Gastroesophageal sphincter (tissue), 3 donors: ENCODE measurements around the gene SRRM4.

Source experiments
- EP300 ChIP-seq: sonication (generic); formaldehyde crosslinking; IDR thresholded peaks from one replicate; pipeline ENCODE4 v1.6.1; 2017; ENCODE audit warnings: antibody characterized with exemption, mild to moderate bottlenecking
- POLR2AphosphoS5 ChIP-seq: sonication (generic); formaldehyde crosslinking; IDR thresholded peaks from one replicate; pipeline ENCODE4 v1.6.1; 2017; ENCODE audit warnings: antibody characterized with exemption
- TF ChIP-seq, protein P1 (sequence below), 4 experiments: fragments of 200-600 bp in 2 of 4; fragments of 450-650 bp in 2 of 4; sonication (generic) in 1 of 4; IDR thresholded peaks; one replicate each; pipeline ENCODE4 v1.5.1; 2017 to 2019; ENCODE audit warnings: antibody characterized with exemption in 4 of 4, mild to moderate bottlenecking in 2 of 4, moderate library complexity in 2 of 4

DNA sequence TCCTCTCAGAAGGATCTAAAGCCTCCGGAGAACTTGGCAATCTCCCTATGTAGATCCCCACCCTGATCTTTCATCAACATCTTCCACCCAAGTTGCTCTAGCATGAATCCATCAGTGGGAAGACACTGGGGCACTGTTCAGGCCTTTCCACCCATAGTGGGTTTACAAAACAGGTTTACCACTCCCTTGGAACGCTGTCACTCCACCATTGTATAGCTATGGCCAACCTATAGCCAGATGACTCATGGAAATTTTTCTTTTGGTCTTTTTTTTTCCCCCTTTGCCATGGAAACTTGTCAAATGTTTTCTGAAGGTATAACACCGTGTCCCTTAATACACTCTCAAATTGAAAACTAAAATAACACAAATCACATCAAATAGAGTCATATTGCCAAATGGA, 186.6 kb downstream of the SRRM4 start:
- TF ChIP-seq EP300: no peak
- TF ChIP-seq, protein P1, sequence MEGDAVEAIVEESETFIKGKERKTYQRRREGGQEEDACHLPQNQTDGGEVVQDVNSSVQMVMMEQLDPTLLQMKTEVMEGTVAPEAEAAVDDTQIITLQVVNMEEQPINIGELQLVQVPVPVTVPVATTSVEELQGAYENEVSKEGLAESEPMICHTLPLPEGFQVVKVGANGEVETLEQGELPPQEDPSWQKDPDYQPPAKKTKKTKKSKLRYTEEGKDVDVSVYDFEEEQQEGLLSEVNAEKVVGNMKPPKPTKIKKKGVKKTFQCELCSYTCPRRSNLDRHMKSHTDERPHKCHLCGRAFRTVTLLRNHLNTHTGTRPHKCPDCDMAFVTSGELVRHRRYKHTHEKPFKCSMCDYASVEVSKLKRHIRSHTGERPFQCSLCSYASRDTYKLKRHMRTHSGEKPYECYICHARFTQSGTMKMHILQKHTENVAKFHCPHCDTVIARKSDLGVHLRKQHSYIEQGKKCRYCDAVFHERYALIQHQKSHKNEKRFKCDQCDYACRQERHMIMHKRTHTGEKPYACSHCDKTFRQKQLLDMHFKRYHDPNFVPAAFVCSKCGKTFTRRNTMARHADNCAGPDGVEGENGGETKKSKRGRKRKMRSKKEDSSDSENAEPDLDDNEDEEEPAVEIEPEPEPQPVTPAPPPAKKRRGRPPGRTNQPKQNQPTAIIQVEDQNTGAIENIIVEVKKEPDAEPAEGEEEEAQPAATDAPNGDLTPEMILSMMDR (IDR thresholded peaks at IDR 0.05): no peak
- TF ChIP-seq POLR2AphosphoS5: no peak
